ENCODE measurements around the gene LTBP1.
"Not testable (repeated sequence)": the region's sequence is repeated elsewhere in the genome, so short reads cannot be mapped to it uniquely, and the experiment has no call there.

Gene LTBP1

DNA sequence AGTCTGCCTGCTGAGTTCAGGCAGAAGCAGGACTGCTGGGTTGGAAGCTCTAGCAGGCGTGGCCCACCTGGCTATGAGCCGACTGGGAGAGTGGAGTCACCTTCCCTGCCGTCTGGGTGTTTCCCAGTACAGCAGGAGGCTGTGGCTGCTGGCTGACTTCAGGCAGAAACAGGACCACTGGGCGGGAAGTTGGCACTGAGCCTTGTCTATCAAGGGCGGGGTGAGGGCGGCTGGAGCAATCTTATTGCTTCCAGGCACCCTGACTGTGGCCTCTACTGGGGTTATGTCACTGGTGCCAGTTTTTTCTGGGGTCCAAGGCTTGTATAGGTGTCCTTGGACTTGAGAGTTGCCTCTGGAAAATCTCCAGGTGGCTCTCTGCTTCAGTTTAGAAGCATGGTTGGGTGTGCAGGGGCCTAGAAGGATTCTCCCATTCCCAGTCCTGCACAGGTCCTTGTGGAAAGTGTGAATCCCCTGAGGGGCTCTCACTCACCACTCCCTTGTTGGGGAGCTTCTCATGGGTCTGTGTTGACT is 30.5 kb downstream of the LTBP1 start:
- Mint-ChIP-seq H3K4me1 (no peaks in the 10 kb centered on the region), H3K27me3 (ENCODE audit: low read depth) (no peaks in the 10 kb centered on the region), H3K27ac (no peak overlapping the region), H3K9me3 (peaks cover 80% of the 10 kb centered on the region), H3K36me3 (ENCODE audit: low read depth) (peaks cover 60% of the 10 kb centered on the region), H3K4me3 (no peak overlapping the region)
- TF ChIP-seq, protein P1, sequence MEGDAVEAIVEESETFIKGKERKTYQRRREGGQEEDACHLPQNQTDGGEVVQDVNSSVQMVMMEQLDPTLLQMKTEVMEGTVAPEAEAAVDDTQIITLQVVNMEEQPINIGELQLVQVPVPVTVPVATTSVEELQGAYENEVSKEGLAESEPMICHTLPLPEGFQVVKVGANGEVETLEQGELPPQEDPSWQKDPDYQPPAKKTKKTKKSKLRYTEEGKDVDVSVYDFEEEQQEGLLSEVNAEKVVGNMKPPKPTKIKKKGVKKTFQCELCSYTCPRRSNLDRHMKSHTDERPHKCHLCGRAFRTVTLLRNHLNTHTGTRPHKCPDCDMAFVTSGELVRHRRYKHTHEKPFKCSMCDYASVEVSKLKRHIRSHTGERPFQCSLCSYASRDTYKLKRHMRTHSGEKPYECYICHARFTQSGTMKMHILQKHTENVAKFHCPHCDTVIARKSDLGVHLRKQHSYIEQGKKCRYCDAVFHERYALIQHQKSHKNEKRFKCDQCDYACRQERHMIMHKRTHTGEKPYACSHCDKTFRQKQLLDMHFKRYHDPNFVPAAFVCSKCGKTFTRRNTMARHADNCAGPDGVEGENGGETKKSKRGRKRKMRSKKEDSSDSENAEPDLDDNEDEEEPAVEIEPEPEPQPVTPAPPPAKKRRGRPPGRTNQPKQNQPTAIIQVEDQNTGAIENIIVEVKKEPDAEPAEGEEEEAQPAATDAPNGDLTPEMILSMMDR (IDR thresholded peaks at IDR 0.05; ENCODE audit: unreplicated experiment in 3 of 3) = no peak

GRCh38 chr2:32981612-32982011 is 34.9 kb downstream of the LTBP1 start:
- TF ChIP-seq, protein P1 (IDR thresholded peaks at IDR 0.05; ENCODE audit: unreplicated experiment in 3 of 3) = no peak
- no peak overlapping the region for H3K4me3 Mint-ChIP-seq
- H3K27me3 Mint-ChIP-seq (ENCODE audit: low read depth) = no peaks in the 10 kb centered on the region
- H3K27ac Mint-ChIP-seq = no peak overlapping the region
- no peaks in the 10 kb centered on the region for H3K4me1 Mint-ChIP-seq
- H3K36me3 Mint-ChIP-seq (ENCODE audit: low read depth) = peaks cover 40% of the 10 kb centered on the region
- peaks cover 48% of the 10 kb centered on the region for H3K9me3 Mint-ChIP-seq

GRCh38 chr2:32983193-32983924 is 36.6 kb downstream of the LTBP1 start:
- H3K4me3 Mint-ChIP-seq; H3K4me1 Mint-ChIP-seq; H3K27me3 Mint-ChIP-seq (ENCODE audit: low read depth); H3K27ac Mint-ChIP-seq: not testable (repeated sequence)
- peaks cover 38% of the 10 kb centered on the region for H3K9me3 Mint-ChIP-seq
- H3K36me3 Mint-ChIP-seq (ENCODE audit: low read depth) = peaks cover 31% of the 10 kb centered on the region

DNA sequence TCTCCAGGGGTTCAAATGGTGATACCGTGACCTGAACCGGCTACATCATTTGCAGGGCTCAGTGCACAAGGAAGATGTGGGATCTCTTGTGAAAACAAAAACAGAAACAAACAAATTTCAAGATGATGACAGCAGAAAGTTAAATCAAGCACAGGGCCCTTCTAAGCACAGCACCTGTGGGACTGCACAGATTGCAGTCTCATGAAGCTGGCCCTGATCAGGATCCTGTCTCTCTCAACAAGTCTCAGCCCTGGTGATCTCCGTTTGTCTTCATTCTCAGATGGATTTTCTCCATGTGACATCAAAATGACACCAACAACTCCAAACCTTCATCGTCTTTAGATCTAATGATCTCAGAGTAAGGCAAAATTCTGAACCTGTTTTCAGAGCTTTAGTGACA is 39.7 kb downstream of the LTBP1 start:
- Mint-ChIP-seq H3K27ac (no peak overlapping the region), H3K27me3 (ENCODE audit: low read depth) (no peaks in the 10 kb centered on the region), H3K4me3 (no peak overlapping the region), H3K9me3 (peaks cover 14% of the 10 kb centered on the region), H3K4me1 (no peaks in the 10 kb centered on the region), H3K36me3 (ENCODE audit: low read depth) (peaks cover 15% of the 10 kb centered on the region)
- TF ChIP-seq, protein P1 (IDR thresholded peaks at IDR 0.05; ENCODE audit: unreplicated experiment in 3 of 3) = no peak

DNA sequence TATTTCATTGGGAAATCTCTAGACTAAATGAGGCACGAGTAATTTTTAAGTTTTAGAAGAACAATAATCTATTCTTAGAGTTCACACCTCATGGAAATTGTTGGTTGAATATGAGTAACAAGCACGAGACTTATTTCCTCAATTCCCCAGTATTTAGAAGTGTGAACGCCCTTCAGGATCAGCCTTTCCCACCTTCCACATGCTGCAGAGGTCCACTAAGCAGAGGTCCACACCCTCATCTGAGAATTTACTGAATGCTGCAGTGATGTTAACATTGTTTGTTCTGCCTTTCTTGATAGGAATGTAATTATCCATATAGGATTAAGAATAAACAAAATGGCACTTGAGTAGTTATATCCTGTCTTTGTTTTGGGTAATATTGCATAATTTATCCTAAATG is 41.8 kb downstream of the LTBP1 start:
- H3K27ac Mint-ChIP-seq = no peak overlapping the region
- H3K27me3 Mint-ChIP-seq (ENCODE audit: low read depth) = no peaks in the 10 kb centered on the region
- H3K36me3 Mint-ChIP-seq (ENCODE audit: low read depth) = peaks cover 3% of the 10 kb centered on the region
- H3K4me1 Mint-ChIP-seq = peaks cover 8% of the 10 kb centered on the region
- H3K9me3 Mint-ChIP-seq = peaks cover 5% of the 10 kb centered on the region
- TF ChIP-seq, protein P1 (IDR thresholded peaks at IDR 0.05; ENCODE audit: unreplicated experiment in 3 of 3) = no peak
- H3K4me3 Mint-ChIP-seq = no peak overlapping the region

- peaks cover 5% of the 10 kb centered on the region for H3K27me3 Mint-ChIP-seq (ENCODE audit: low read depth)
- peaks cover 3% of the 10 kb centered on the region for H3K36me3 Mint-ChIP-seq (ENCODE audit: low read depth)
- peaks cover 6% of the 10 kb centered on the region for H3K9me3 Mint-ChIP-seq
- TF ChIP-seq, protein P1 (IDR thresholded peaks at IDR 0.05; ENCODE audit: unreplicated experiment in 3 of 3) = no peak
- H3K27ac Mint-ChIP-seq = no peak overlapping the region
- H3K4me1 Mint-ChIP-seq = peaks cover 8% of the 10 kb centered on the region
- no peak overlapping the region for H3K4me3 Mint-ChIP-seq
These were observed 43.8 kb downstream of the LTBP1 start for GRCh38 chr2:32990556-32990955.

All from nephron (organoid).